Measurements from ENCODE around the gene SLC22A17. TPM values are rescaled to one million over a fixed set of nuclear protein-coding genes. Genes with fewer than 3 reads are reported as not detected.

SLC22A17 gene
- total and polyA plus RNA-seq, 2 of the 13 experiments (the other 11 are each of a cell fraction or from before 2014, with no cell fraction given) = 0.95 to 1.1 TPM

DNA sequence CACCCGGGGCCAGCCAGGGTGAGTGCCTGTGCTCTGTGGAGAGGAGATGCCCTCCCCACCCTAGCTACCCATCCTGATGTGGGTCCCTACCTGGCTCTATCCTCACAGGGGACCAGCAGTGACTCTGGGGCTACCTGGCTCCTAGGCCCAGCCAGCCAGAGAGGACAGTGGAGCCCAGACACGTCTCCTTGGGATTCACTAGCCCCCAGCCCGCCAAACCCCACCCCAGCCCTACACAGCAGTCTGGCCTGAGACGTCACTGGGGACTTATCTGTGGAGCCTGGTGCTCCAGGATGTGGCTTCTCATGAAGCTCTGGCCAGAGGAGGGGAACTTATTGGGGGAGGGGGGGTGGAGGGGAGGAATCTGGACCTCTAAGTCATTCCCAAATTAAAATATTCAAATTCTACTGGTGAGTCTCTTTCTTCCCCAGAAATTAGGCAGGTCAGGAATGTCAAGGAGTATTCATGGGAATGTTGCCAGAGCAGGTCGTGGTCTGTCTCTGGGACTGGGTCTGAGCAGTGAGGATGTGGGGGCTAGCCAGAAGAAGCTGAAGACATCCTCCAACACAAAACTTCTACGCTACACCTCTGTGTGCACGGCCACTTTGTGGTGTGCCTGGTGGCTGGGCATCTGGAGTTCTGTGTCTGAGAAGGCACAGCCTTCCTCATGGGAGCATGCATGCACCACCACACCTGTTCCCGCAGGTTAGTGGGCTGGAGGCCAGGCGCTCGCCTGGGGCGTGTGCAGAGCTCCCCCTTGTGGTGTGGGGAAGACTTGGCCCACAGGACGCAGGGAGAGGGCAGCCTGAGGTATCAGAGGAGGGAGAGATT lies 26.9 kb upstream of the SLC22A17 start (continued):
- TF ChIP-seq ZNF350 (CRISPR knock-in tag; IDR thresholded peaks at IDR 0.05; ENCODE audit: borderline replicate concordance, low read depth) (peak; percentile 79), ATF7 (IDR thresholded peaks at IDR 0.05) (no peak), ATF7 (CRISPR knock-in tag; IDR thresholded peaks at IDR 0.05) (no peak), SRF (IDR thresholded peaks at IDR 0.05; ENCODE audit: low read depth, low read length) (no peak), ZNF841 (CRISPR knock-in tag; IDR thresholded peaks at IDR 0.05; ENCODE audit: borderline replicate concordance) (no peak), ZNF251 (CRISPR knock-in tag; IDR thresholded peaks at IDR 0.05) (no peak), ATF4 (CRISPR knock-in tag; IDR thresholded peaks at IDR 0.05) (no peak), ARNTL (CRISPR knock-in tag; IDR thresholded peaks at IDR 0.05) (no peak), CHD2 (IDR thresholded peaks at IDR 0.05; ENCODE audit: low read depth, low read length) (no peak), ATF1 (CRISPR knock-in tag; IDR thresholded peaks at IDR 0.05) (no peak), MEF2D (CRISPR knock-in tag; IDR thresholded peaks at IDR 0.05) (no peak), ZSCAN22 (CRISPR knock-in tag; IDR thresholded peaks at IDR 0.05) (no peak), TBL1XR1 (IDR thresholded peaks at IDR 0.05; ENCODE audit: borderline replicate concordance, low read length, partially characterized antibody) (no peak), PPARG (CRISPR knock-in tag; conservative IDR thresholded peaks at IDR 0.05) (peak; percentile 67; the same call in 1 of the 2 replicates), ZBTB38 (CRISPR knock-in tag; IDR thresholded peaks at IDR 0.05) (no peak), TOPORS (CRISPR knock-in tag; IDR thresholded peaks at IDR 0.05) (no peak), TCF7 (IDR thresholded peaks at IDR 0.05; ENCODE audit: low read depth) (no peak), SSRP1 (CRISPR knock-in tag; IDR thresholded peaks at IDR 0.05) (0 out of 2 replicates have a peak, but pooled peaks have one; percentile 51), ZNF614 (CRISPR knock-in tag; IDR thresholded peaks at IDR 0.05; ENCODE audit: borderline replicate concordance) (peak; percentile 75; the same call in 1 of the 2 replicates), EHMT2 (IDR thresholded peaks at IDR 0.05; ENCODE audit: borderline replicate concordance, low read depth, low read length) (no peak)
- TF ChIP-seq, protein P1, sequence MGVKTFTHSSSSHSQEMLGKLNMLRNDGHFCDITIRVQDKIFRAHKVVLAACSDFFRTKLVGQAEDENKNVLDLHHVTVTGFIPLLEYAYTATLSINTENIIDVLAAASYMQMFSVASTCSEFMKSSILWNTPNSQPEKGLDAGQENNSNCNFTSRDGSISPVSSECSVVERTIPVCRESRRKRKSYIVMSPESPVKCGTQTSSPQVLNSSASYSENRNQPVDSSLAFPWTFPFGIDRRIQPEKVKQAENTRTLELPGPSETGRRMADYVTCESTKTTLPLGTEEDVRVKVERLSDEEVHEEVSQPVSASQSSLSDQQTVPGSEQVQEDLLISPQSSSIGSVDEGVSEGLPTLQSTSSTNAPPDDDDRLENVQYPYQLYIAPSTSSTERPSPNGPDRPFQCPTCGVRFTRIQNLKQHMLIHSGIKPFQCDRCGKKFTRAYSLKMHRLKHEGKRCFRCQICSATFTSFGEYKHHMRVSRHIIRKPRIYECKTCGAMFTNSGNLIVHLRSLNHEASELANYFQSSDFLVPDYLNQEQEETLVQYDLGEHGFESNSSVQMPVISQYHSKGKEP (CRISPR knock-in tag; IDR thresholded peaks at IDR 0.05) = no peak
- TF ChIP-seq, protein P2, sequence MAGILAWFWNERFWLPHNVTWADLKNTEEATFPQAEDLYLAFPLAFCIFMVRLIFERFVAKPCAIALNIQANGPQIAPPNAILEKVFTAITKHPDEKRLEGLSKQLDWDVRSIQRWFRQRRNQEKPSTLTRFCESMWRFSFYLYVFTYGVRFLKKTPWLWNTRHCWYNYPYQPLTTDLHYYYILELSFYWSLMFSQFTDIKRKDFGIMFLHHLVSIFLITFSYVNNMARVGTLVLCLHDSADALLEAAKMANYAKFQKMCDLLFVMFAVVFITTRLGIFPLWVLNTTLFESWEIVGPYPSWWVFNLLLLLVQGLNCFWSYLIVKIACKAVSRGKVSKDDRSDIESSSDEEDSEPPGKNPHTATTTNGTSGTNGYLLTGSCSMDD (CRISPR knock-in tag; IDR thresholded peaks at IDR 0.05) = peak; percentile 33; the same call in 1 of the 2 replicates
- TF ChIP-seq, protein P3, sequence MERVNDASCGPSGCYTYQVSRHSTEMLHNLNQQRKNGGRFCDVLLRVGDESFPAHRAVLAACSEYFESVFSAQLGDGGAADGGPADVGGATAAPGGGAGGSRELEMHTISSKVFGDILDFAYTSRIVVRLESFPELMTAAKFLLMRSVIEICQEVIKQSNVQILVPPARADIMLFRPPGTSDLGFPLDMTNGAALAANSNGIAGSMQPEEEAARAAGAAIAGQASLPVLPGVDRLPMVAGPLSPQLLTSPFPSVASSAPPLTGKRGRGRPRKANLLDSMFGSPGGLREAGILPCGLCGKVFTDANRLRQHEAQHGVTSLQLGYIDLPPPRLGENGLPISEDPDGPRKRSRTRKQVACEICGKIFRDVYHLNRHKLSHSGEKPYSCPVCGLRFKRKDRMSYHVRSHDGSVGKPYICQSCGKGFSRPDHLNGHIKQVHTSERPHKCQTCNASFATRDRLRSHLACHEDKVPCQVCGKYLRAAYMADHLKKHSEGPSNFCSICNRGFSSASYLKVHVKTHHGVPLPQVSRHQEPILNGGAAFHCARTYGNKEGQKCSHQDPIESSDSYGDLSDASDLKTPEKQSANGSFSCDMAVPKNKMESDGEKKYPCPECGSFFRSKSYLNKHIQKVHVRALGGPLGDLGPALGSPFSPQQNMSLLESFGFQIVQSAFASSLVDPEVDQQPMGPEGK (CRISPR knock-in tag; IDR thresholded peaks at IDR 0.05) = 0 out of 2 replicates have a peak, but pooled peaks have one; percentile 50
- TF ChIP-seq, protein P4, sequence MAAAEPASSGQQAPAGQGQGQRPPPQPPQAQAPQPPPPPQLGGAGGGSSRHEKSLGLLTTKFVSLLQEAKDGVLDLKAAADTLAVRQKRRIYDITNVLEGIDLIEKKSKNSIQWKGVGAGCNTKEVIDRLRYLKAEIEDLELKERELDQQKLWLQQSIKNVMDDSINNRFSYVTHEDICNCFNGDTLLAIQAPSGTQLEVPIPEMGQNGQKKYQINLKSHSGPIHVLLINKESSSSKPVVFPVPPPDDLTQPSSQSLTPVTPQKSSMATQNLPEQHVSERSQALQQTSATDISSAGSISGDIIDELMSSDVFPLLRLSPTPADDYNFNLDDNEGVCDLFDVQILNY (CRISPR knock-in tag; conservative IDR thresholded peaks at IDR 0.05) = no peak
